Islet precursor cell (in vitro differentiated cells): ENCODE measurements around the gene SUPT3H.
"Not testable (repeated sequence)": the region's sequence is repeated elsewhere in the genome, so short reads cannot be mapped to it uniquely, and the experiment has no call there.

Experiments used
- DNase-seq: peaks from one replicate; pipeline ENCODE4 v3.0.0-alpha.2; 2018

Gene SUPT3H

GRCh38 chr6:45169815-45170214, 207.9 kb downstream of the SUPT3H start:
- DNase-seq, result no peak

GRCh38 chr6:45163952-45164766, 213.6 kb downstream of the SUPT3H start:
- no peak for DNase-seq

- no peak for DNase-seq
These were observed 217.4 kb downstream of the SUPT3H start for GRCh38 chr6:45160305-45160704.

- DNase-seq, result no peak
These were observed 221.7 kb downstream of the SUPT3H start for GRCh38 chr6:45156075-45156474.

- DNase-seq, result no peak
These were observed 222.3 kb downstream of the SUPT3H start for GRCh38 chr6:45155341-45155894.

GRCh38 chr6:45154679-45155078, 223.1 kb downstream of the SUPT3H start:
- DNase-seq, result no peak

- no peak for DNase-seq
These were observed 228.9 kb downstream of the SUPT3H start for GRCh38 chr6:45148711-45149341.

GRCh38 chr6:45148278-45148677, 229.5 kb downstream of the SUPT3H start:
- no peak for DNase-seq

- DNase-seq, result not testable (repeated sequence)
These were observed 232.1 kb downstream of the SUPT3H start for GRCh38 chr6:45145658-45146057.

- DNase-seq, result no peak
These were observed 239.0 kb downstream of the SUPT3H start for GRCh38 chr6:45138765-45139164.

GRCh38 chr6:45136495-45136894, 241.2 kb downstream of the SUPT3H start:
- no peak for DNase-seq

- DNase-seq, result no peak
These were observed 245.0 kb downstream of the SUPT3H start for GRCh38 chr6:45132658-45133294.

GRCh38 chr6:45132059-45132458, 245.7 kb downstream of the SUPT3H start:
- no peak for DNase-seq

- no peak for DNase-seq
These were observed 248.7 kb downstream of the SUPT3H start for GRCh38 chr6:45129051-45129450.

GRCh38 chr6:45127185-45127584, 250.5 kb downstream of the SUPT3H start:
- no peak for DNase-seq

- no peak for DNase-seq
These were observed 251.7 kb downstream of the SUPT3H start for GRCh38 chr6:45126033-45126432.

GRCh38 chr6:45123023-45123422, 254.7 kb downstream of the SUPT3H start:
- DNase-seq, result no peak

- no peak for DNase-seq
These were observed 259.0 kb downstream of the SUPT3H start for GRCh38 chr6:45118754-45119153.

GRCh38 chr6:45116714-45117410, 260.9 kb downstream of the SUPT3H start:
- no peak for DNase-seq

- no peak for DNase-seq
These were observed 262.0 kb downstream of the SUPT3H start for GRCh38 chr6:45115696-45116095.

- DNase-seq, result no peak
These were observed 265.0 kb downstream of the SUPT3H start for GRCh38 chr6:45112711-45113110.

GRCh38 chr6:45109551-45109950, 268.2 kb downstream of the SUPT3H start:
- no peak for DNase-seq
